ENCODE measurements around the gene MAMLD1. TPM values are rescaled to one million over a fixed set of nuclear protein-coding genes. Genes with fewer than 3 reads are reported as not detected.

MAMLD1 gene
- total RNA-seq, 1 donor from 2014 or later: 4.4 TPM

DNA sequence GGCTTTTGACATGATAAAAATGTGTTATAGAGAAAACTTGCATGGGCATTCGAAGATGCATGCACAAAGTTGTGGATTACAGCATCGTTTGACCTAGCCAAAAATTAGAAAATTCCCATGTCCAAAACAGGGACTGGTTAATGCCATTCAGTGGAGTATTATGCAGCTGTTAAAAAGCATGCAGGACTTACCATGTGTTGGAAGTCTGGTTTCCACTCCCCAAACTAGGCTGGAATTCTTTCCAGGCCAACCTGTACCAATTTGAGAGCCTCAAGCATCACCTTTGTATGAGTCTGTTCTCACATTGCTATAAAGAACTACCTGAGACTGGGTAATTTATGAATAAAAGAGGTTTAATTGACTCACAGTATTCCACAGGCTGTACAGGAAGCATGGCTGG, 159.4 kb downstream of the MAMLD1 start:
- Mint-ChIP-seq H3K4me1 (ENCODE audit: low read depth) (no peaks in the 10 kb centered on the region), H3K27me3 (peaks cover 2% of the 10 kb centered on the region), H3K4me3 (ENCODE audit: low read depth) (no peak overlapping the region), H3K9me3 (ENCODE audit: low read depth) (peaks cover 10% of the 10 kb centered on the region), H3K27ac (no peak overlapping the region), H3K36me3 (ENCODE audit: insufficient read depth) (no peaks in the 10 kb centered on the region)
- DNase-seq (ENCODE audit: low spot score, unreplicated experiment): no peak
- TF ChIP-seq, protein P1, sequence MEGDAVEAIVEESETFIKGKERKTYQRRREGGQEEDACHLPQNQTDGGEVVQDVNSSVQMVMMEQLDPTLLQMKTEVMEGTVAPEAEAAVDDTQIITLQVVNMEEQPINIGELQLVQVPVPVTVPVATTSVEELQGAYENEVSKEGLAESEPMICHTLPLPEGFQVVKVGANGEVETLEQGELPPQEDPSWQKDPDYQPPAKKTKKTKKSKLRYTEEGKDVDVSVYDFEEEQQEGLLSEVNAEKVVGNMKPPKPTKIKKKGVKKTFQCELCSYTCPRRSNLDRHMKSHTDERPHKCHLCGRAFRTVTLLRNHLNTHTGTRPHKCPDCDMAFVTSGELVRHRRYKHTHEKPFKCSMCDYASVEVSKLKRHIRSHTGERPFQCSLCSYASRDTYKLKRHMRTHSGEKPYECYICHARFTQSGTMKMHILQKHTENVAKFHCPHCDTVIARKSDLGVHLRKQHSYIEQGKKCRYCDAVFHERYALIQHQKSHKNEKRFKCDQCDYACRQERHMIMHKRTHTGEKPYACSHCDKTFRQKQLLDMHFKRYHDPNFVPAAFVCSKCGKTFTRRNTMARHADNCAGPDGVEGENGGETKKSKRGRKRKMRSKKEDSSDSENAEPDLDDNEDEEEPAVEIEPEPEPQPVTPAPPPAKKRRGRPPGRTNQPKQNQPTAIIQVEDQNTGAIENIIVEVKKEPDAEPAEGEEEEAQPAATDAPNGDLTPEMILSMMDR (IDR thresholded peaks at IDR 0.05; ENCODE audit: unreplicated experiment): no peak

DNA sequence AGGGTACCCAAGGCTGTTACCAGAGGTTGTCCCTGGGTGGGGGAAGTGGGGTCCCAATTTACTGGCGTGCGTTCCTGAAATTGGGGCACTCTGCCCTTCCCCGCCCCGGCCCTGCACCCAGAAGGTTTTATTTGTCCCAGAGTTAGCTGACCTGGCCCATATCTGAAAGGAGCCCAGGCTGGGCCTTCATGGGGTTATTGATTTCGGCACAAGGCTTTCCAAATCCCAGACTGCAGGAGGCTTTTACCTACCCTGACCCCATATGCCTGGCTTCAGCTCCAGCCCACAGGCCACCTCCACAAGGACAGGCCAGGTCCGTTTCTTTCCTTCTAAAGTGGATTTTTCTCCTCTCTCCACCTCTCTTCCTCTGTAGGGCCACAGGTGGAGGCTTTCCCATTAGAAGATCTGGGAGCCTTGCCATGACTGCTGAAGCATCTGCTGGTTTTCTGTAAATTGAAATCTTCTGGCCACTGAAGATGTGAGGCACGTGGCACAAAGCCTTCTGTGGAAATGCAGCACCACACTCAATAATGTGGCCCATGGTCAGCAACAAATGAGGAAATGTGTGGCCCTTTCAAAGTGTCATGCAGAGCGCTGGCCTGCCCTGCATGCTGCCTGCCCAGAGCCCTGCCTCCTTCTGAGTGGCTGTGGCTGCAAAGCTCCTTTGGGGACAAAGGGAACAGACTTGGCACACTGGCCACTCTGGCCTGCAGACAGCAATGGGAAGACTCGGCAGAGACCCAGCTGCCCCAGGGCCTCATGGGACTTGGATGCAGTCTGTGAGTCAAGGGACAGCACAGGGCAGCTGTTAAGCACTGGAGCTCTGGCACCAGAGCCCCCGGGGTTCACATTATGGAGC, 162.2 kb downstream of the MAMLD1 start:
- Mint-ChIP-seq H3K4me1 (ENCODE audit: low read depth) (no peaks in the 10 kb centered on the region), H3K9me3 (ENCODE audit: low read depth) (peaks cover 6% of the 10 kb centered on the region), H3K27ac (no peak overlapping the region), H3K4me3 (ENCODE audit: low read depth) (no peak overlapping the region), H3K36me3 (ENCODE audit: insufficient read depth) (no peaks in the 10 kb centered on the region), H3K27me3 (peaks cover 2% of the 10 kb centered on the region)
- TF ChIP-seq, protein P1 (IDR thresholded peaks at IDR 0.05; ENCODE audit: unreplicated experiment): no peak
- no peak for DNase-seq (ENCODE audit: low spot score, unreplicated experiment)

DNA sequence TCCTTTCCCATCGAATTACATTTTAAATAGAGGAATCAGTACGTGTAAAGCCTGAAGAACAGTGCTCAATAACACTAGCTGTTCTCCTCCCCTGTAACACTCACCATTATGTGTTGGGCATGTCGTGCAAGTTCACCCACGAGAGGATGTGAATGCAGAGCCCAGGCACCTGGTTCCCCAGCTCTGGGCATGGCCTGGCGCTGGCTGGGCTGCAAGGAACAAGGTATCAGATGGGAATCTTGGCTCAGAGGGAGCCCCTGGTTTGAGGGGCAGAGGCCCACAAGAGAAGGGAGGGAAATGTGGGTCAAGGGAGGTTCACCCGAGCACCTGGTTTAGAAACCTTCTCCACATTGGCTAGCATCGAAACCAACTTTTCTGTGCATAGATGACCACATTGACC, 163.6 kb downstream of the MAMLD1 start:
- DNase-seq (ENCODE audit: low spot score, unreplicated experiment): no peak
- Mint-ChIP-seq H3K36me3 (ENCODE audit: insufficient read depth) (no peaks in the 10 kb centered on the region), H3K9me3 (ENCODE audit: low read depth) (peaks cover 6% of the 10 kb centered on the region), H3K27ac (no peak overlapping the region), H3K27me3 (peaks cover 2% of the 10 kb centered on the region), H3K4me1 (ENCODE audit: low read depth) (no peaks in the 10 kb centered on the region), H3K4me3 (ENCODE audit: low read depth) (no peak overlapping the region)
- TF ChIP-seq, protein P1 (IDR thresholded peaks at IDR 0.05; ENCODE audit: unreplicated experiment): no peak

DNA sequence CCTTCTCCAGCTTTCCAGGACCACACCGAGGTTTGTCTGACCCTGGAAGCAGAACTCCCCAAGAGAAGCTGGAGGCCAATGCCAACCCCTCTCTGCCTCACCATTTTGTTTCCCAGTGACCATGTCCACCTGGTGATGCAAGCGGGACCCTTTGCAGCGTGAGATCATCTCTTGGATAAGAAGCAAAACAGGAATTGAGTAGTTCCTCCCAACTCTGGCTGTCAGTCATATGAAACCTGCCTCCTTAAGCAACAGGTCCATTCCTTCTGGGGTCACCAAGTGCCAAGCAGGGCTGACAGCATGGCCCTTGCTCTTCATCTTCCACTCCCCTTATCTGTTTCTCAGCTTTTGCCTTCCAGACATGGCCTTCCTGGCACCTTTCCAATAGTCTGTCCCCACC, 164.0 kb downstream of the MAMLD1 start:
- Mint-ChIP-seq H3K9me3 (ENCODE audit: low read depth) (peaks cover 6% of the 10 kb centered on the region), H3K27ac (no peak overlapping the region), H3K4me1 (ENCODE audit: low read depth) (no peaks in the 10 kb centered on the region), H3K4me3 (ENCODE audit: low read depth) (no peak overlapping the region), H3K36me3 (ENCODE audit: insufficient read depth) (no peaks in the 10 kb centered on the region), H3K27me3 (peaks cover 2% of the 10 kb centered on the region)
- DNase-seq (ENCODE audit: low spot score, unreplicated experiment): no peak
- TF ChIP-seq, protein P1 (IDR thresholded peaks at IDR 0.05; ENCODE audit: unreplicated experiment): no peak

DNA sequence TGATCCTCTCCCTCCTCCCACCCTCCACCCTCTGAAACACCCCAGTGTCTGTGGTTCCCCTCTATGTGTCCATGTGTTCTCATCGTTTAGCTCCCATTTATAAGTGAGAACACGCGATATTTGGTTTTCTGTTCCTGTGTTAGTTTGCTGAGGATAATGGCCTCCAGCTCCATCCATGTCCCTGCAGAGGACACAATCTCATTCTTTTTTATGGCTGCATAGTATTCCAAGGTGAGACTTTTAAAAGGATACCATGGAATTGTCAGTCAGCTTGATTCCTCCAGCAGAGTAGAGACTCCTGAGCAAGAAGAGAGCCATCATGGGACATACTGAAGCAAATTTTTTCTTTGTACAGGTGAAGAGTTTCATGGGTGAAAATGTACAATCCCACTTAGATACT, 166.5 kb downstream of the MAMLD1 start:
- TF ChIP-seq, protein P1 (IDR thresholded peaks at IDR 0.05; ENCODE audit: unreplicated experiment): no peak
- H3K27ac Mint-ChIP-seq: no peak overlapping the region

More for the DNA sequence above, 166.5 kb downstream of the MAMLD1 start:
- Mint-ChIP-seq H3K4me3 (ENCODE audit: low read depth) (no peak overlapping the region), H3K27me3 (peaks cover 2% of the 10 kb centered on the region), H3K4me1 (ENCODE audit: low read depth) (no peaks in the 10 kb centered on the region), H3K9me3 (ENCODE audit: low read depth) (peaks cover 20% of the 10 kb centered on the region), H3K36me3 (ENCODE audit: insufficient read depth) (no peaks in the 10 kb centered on the region)
- no peak for DNase-seq (ENCODE audit: low spot score, unreplicated experiment)

Data from progenitor cell of endocrine pancreas (in vitro differentiated cells).